Measurements from ENCODE around the gene NPC1L1. TPM values are rescaled to one million over a fixed set of nuclear protein-coding genes. Genes with fewer than 3 reads are reported as not detected.

NPC1L1 gene
- total RNA-seq, 1 experiment from 2014 or later: 0.15 TPM

DNA sequence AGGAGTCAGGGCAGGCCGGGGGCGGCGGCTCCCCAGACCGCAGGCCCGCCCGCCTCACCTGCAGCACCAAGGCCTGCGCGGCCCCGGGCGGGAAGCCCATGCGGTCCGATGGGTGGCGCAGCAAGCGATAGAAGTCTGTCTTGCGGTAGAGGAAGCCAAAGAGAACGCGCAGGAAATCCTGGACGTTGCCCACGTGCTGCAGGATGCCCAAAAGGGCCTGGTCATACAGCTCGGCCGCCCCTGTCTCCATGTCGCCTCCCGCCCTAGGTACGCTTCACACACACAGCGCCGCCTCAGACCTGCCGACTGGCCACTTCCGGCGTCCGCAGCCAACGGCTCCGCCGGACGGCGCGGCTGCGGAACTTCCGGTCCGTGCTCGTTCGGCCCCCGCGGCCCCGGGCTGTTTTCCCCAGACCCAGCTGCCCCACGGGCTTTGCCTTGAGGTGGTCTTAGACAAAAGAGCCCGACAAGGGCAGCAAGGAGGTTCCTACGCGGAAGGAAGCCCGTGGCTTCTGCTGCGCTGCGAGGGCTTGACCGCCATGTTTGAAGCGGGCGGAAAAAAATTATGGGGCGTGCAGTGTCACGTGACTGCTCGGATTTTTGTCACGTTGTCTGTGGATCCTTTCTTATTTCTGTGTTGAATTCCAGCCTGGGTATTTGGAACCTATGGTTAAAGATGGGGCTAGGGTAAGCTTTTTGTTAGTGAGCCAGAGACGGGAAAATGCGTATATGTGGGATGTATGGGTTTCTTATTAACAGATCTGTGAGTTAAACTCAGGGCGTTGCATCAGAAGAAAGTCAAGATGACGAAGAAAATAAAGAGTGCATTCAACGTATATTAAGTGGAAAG, 50.6 kb downstream of the NPC1L1 start, which contains the start of gene NUDCD3 (continued):
- TF ChIP-seq, protein P1, sequence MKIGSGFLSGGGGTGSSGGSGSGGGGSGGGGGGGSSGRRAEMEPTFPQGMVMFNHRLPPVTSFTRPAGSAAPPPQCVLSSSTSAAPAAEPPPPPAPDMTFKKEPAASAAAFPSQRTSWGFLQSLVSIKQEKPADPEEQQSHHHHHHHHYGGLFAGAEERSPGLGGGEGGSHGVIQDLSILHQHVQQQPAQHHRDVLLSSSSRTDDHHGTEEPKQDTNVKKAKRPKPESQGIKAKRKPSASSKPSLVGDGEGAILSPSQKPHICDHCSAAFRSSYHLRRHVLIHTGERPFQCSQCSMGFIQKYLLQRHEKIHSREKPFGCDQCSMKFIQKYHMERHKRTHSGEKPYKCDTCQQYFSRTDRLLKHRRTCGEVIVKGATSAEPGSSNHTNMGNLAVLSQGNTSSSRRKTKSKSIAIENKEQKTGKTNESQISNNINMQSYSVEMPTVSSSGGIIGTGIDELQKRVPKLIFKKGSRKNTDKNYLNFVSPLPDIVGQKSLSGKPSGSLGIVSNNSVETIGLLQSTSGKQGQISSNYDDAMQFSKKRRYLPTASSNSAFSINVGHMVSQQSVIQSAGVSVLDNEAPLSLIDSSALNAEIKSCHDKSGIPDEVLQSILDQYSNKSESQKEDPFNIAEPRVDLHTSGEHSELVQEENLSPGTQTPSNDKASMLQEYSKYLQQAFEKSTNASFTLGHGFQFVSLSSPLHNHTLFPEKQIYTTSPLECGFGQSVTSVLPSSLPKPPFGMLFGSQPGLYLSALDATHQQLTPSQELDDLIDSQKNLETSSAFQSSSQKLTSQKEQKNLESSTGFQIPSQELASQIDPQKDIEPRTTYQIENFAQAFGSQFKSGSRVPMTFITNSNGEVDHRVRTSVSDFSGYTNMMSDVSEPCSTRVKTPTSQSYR (CRISPR knock-in tag; IDR thresholded peaks at IDR 0.05): peak; percentile 38; the same call in 1 of the 2 replicates
- TF ChIP-seq, protein P2, sequence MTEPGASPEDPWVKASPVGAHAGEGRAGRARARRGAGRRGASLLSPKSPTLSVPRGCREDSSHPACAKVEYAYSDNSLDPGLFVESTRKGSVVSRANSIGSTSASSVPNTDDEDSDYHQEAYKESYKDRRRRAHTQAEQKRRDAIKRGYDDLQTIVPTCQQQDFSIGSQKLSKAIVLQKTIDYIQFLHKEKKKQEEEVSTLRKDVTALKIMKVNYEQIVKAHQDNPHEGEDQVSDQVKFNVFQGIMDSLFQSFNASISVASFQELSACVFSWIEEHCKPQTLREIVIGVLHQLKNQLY (CRISPR knock-in tag; IDR thresholded peaks at IDR 0.05): peak; percentile 80; the same call in 1 of the 2 replicates
- peak; percentile 79 for TF ChIP-seq TCF7 (CRISPR knock-in tag; IDR thresholded peaks at IDR 0.05; ENCODE audit: low read depth)
- TF ChIP-seq SMAD3 (CRISPR knock-in tag; IDR thresholded peaks at IDR 0.05; ENCODE audit: borderline replicate concordance): 0 out of 2 replicates have a peak, but pooled peaks have one; percentile 70
- no peak for TF ChIP-seq PRRX2 (CRISPR knock-in tag; IDR thresholded peaks at IDR 0.05)
- TF ChIP-seq, protein P3, sequence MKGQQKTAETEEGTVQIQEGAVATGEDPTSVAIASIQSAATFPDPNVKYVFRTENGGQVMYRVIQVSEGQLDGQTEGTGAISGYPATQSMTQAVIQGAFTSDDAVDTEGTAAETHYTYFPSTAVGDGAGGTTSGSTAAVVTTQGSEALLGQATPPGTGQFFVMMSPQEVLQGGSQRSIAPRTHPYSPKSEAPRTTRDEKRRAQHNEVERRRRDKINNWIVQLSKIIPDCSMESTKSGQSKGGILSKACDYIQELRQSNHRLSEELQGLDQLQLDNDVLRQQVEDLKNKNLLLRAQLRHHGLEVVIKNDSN (CRISPR knock-in tag; IDR thresholded peaks at IDR 0.05): peak; percentile 95
- TF ChIP-seq ZNF121 (CRISPR knock-in tag; IDR thresholded peaks at IDR 0.05): no peak
- no peak for TF ChIP-seq ZNF219 (CRISPR knock-in tag; IDR thresholded peaks at IDR 0.05; ENCODE audit: borderline replicate concordance)
- TF ChIP-seq, protein P4, sequence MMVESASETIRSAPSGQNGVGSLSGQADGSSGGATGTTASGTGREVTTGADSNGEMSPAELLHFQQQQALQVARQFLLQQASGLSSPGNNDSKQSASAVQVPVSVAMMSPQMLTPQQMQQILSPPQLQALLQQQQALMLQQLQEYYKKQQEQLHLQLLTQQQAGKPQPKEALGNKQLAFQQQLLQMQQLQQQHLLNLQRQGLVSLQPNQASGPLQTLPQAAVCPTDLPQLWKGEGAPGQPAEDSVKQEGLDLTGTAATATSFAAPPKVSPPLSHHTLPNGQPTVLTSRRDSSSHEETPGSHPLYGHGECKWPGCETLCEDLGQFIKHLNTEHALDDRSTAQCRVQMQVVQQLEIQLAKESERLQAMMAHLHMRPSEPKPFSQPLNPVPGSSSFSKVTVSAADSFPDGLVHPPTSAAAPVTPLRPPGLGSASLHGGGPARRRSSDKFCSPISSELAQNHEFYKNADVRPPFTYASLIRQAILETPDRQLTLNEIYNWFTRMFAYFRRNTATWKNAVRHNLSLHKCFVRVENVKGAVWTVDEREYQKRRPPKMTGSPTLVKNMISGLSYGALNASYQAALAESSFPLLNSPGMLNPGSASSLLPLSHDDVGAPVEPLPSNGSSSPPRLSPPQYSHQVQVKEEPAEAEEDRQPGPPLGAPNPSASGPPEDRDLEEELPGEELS (CRISPR knock-in tag; IDR thresholded peaks at IDR 0.05): peak; percentile 74; the same call in 1 of the 2 replicates
- TF ChIP-seq TP53 (CRISPR knock-in tag; IDR thresholded peaks at IDR 0.05): no peak; the same call in 1 of the 2 replicates
- TF ChIP-seq, protein P5, sequence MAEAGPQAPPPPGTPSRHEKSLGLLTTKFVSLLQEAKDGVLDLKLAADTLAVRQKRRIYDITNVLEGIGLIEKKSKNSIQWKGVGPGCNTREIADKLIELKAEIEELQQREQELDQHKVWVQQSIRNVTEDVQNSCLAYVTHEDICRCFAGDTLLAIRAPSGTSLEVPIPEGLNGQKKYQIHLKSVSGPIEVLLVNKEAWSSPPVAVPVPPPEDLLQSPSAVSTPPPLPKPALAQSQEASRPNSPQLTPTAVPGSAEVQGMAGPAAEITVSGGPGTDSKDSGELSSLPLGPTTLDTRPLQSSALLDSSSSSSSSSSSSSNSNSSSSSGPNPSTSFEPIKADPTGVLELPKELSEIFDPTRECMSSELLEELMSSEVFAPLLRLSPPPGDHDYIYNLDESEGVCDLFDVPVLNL (CRISPR knock-in tag; IDR thresholded peaks at IDR 0.05; ENCODE audit: borderline replicate concordance, low read depth): no peak
- TF ChIP-seq FOXK1 (CRISPR knock-in tag; IDR thresholded peaks at IDR 0.05): peak; percentile 70

DNA sequence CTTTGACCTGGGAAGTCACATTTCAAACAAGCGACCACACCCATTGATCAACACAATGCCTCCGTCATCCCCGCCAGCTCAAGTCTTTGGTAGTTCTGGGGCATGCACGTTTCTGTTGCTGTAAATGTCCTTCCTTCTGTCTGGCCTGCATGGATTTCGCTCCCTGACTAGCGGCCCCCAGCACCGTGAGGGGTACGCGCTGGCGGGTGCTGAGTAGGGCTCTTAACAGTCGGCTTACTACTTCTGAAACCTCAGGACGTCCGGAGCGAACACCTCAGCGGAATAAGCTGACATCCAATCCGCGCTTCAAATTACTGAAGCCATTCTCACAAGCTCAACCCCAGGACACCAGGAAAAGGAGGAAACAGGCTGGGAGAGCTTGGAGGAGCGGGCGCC, 51.2 kb downstream of the NPC1L1 start:
- H3K4me3 Mint-ChIP-seq: peak overlapping the region; percentile 89
- peak overlapping the region; percentile 92 for H3K27ac Mint-ChIP-seq
- H3K36me3 Mint-ChIP-seq: peaks cover 3% of the 10 kb centered on the region
- peak; percentile 21 for ATAC-seq
- peaks cover 5% of the 10 kb centered on the region for H3K27me3 Mint-ChIP-seq (ENCODE audit: low read depth)
- CTCF ChIA-PET: interaction anchor here (0.8 to 3.9 kb wide), 5 partner anchors 13 to 249 kb away, joined by 3 to 17 read pairs (median 5); no protein-coding TSS in a partner anchor
- H3K9me3 Mint-ChIP-seq: no peaks in the 10 kb centered on the region
- H3K4me1 Mint-ChIP-seq: peaks cover 22% of the 10 kb centered on the region
- POLR2A ChIA-PET: interaction anchor here (1.5 kb wide), 1 partner anchor 93 kb away, joined by 3 read pairs; no protein-coding TSS in a partner anchor
- TF ChIP-seq, protein P6, sequence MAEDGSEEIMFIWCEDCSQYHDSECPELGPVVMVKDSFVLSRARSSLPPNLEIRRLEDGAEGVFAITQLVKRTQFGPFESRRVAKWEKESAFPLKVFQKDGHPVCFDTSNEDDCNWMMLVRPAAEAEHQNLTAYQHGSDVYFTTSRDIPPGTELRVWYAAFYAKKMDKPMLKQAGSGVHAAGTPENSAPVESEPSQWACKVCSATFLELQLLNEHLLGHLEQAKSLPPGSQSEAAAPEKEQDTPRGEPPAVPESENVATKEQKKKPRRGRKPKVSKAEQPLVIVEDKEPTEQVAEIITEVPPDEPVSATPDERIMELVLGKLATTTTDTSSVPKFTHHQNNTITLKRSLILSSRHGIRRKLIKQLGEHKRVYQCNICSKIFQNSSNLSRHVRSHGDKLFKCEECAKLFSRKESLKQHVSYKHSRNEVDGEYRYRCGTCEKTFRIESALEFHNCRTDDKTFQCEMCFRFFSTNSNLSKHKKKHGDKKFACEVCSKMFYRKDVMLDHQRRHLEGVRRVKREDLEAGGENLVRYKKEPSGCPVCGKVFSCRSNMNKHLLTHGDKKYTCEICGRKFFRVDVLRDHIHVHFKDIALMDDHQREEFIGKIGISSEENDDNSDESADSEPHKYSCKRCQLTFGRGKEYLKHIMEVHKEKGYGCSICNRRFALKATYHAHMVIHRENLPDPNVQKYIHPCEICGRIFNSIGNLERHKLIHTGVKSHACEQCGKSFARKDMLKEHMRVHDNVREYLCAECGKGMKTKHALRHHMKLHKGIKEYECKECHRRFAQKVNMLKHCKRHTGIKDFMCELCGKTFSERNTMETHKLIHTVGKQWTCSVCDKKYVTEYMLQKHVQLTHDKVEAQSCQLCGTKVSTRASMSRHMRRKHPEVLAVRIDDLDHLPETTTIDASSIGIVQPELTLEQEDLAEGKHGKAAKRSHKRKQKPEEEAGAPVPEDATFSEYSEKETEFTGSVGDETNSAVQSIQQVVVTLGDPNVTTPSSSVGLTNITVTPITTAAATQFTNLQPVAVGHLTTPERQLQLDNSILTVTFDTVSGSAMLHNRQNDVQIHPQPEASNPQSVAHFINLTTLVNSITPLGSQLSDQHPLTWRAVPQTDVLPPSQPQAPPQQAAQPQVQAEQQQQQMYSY (CRISPR knock-in tag; IDR thresholded peaks at IDR 0.05): 0 out of 2 replicates have a peak, but pooled peaks have one; percentile 25
- TF ChIP-seq ZNF396 (CRISPR knock-in tag; IDR thresholded peaks at IDR 0.05; ENCODE audit: borderline replicate concordance): no peak
- no peak for DNase-seq (ENCODE audit: low spot score)
